Stimulated activated naive CD4-positive, alpha-beta T cell (primary cell): Measurements from ENCODE around the gene GLT1D1.
A peak's percentile ranks its signal among the peaks of the same experiment; 100 is the strongest.

ENCODE experiments used
- DNase-seq, 6 experiments: peaks; one replicate each; lab custom pipeline; 2025; lab: John Stamatoyannopoulos, UW

GLT1D1 gene

DNA sequence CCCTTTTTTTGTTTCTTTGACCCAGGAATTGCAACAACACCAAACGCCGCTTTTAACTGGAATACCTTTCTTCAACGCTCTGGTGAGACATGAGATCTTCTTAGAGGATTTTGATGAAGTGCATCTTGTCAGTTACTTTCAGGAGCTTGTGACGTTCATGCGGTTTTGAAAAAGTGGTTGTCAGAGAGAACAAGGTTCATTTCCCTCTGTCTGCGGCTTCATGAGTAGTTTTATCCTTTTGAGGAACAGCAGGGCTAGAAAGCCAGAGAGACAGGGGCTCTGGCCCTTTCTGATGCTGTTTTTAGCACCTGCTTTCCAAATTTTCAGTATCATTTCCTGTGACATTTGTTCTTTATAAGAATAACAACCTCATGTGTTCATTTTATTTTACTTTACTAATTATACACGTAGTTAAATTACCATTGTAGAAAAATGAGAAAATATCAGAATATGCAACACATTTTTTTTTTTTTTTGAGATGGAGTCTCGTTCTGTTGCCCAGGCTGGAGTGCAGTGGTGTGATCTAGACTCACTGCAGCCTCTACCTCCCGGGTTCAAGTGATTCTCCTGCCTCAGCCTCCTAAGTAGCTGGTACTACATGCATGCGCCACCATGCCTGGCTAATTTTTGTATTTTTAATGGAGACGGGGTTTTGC lies 61.8 kb downstream of the GLT1D1 start:
- DNase-seq = peak in 3 of 6 experiments; percentile 23 to 45 (median 41)

DNA sequence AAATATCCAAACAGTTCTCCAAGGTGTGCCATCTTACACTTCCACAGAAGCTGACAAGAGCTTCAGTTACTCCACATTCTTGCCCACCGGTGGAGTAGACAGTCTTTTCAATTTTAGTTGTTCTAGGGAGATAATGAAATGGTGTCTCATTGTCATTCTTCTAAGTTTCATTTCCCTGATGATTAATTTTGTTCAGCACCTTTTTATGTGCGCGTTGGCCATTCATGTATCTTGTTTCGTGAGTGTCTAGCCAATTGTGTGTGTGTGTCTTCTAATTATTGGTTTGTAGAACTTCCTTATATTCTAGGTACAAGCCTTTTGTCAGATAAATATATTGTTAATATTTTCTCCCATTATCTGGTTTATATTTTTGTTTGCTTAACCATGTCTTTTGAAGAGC lies 63.1 kb downstream of the GLT1D1 start:
- no peak for DNase-seq

DNA sequence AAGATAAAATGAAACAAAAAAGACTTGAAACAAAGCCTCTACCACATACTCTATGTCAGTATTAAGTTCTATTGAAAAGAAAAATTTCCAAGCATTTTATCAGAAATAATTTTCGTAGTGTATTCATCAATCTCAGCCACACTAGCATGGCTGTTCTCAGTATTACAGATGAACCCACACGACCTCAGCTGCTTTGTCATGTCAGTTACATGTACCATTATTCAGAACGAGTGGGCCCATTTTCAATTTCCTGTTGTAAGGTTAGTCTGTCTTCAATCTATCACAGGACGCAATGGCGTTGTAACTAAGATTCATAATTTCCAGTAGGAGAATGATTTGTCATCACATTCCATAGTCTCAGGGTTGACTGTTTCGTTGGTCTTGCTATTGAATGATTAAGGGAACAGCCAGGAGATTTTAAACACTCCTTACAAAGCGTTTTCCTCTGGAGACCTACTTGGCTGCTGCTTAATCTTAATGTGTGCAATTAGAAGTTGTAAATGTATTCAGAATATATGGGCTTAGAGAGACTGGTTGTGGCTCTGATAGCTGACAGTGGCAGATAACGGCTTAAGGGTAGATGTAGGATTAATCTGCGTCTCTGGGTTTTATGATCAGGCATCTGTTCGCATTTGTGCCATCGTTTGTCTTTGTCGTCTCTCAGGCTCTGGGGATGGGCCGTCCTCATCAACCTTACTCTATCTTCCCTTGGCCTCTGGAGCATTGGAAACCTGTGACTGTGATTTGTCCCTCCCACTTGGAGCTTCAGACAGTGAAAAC lies 65.4 kb downstream of the GLT1D1 start:
- DNase-seq = no peak

DNA sequence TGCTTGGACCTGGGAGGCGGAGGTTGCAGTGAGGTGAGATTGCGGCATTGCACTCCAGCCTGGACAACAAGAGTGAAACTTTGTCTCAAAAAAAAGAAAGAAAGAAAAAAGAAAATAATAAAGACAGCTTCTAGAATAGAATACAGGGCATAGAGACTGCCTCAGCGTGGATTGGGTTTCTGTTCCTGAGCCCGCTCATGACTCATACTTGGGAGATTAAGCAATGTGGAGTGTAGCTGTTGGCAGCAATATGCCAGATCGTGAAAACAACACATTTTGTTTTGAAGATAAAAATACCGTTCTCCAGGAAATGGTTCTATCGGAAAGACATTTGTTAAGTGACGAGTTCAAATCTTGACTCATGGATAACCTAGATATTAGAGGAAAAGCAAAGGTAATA lies 67.2 kb downstream of the GLT1D1 start:
- no peak for DNase-seq

DNA sequence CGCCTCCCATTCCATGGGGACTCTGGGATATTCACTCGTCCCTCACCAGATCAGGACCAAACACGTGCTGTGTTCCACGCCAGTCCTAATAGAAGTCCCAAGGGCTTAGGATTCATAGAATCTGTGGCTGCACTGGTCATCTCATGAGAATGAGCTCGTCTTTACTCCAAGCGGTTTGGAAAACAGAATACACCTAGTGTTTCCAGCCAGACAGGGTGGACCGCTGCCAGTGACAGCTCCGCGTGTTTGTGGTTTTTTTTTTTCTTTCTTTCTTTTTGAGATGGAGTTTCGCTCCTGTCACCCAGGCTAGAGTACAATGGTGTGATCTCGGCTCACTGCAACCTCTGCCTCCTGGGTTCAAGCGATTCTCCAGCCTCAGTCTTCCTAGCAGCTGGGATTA lies 75.1 kb downstream of the GLT1D1 start:
- DNase-seq = no peak

DNA sequence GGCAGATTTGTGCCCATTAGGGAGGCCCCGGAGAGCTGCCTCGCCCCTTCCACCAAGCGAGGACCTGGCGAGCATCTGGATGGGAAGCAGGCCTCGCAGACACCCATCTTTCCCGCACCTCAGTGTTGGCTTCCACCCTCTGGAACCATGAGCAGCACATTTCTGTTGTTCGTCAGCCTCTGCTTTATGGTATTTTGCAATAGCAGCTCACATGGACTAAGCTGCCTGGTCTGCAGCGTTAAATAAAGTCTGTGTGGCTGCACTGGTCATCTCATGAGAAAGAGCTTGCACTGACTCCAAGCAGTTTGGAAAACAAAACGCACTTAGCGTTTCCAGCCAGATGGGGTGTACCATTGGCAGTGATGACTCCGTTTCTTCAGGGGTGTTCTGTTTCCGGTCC lies 75.8 kb downstream of the GLT1D1 start:
- DNase-seq = no peak

DNA sequence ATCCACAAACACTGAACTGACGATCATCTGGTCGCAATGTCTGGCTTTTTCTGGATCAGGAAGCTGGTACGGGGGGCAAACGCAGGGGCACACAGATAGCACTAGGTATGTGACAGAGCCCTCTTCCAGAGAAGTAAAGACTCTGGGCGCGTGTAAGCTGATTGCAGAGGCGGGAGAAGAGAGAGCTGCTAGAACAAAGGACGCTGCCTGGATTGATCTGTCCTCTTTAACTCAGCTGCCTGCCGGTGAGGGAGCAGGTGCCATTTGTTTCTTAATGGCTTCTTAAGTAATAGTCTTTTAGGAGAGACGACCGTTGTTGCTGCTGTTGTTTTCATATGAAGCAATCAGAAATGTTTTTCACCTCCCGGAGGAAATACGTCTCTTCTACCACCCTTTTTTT lies 77.3 kb downstream of the GLT1D1 start:
- no peak for DNase-seq

DNA sequence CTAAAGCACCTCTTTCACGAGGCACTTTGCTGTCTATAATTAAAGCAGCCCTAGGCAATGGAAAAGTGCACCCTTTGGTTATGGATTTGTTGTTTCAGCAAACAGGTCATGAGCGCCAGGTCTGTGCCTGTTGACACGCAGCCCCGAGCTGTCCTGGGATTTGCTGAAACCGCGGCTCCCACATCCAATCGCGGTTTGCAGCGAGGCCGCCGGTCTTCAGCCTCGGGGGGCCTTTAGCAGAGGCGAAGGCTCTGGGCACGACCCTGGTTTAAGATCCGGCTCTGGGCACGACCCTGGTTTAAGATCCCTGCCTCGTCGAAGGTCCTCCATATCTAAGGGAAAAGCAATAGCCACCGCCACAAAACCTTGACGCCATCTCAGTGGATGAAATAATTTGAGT lies 79.2 kb downstream of the GLT1D1 start:
- DNase-seq = no peak

DNA sequence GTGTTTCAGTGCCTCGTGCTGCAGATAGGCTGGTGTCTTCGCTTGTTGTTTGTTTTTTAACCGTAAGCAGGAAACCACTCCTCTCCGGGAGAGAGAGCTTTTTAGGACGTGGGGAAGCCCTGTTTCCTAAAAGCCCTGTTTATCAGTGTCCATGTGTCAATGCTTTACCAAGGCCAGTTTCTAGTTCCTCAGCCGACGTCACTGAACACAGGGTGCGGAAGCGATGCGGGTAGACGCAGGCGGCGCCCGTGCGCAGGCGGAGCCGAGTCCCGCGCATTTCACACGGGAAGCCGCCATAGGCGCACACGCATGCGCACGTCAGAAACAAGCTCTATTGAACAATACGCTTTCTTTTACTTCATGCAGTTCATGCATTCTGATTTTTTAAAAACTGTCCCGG lies 79.8 kb downstream of the GLT1D1 start:
- DNase-seq = peak in 1 of 6 experiments; percentile 20

DNA sequence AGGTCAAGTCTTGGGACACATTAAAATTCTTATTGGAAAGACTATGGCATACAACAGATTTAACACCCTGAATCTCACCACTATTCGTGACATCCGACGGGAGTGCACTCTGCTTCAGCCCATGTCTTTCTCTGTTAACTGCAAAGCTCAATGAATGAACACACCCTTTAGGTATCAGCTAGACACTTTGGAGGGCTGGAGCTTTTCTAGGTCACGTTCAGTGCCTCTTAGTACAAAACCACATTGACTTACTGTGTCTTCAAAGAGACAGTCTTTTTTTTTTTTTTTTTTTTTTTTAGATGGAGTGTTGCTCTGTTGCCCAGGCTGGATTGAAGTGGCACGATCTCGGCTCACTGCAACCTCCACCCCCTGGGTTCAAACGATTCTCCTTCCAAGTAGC lies 80.6 kb downstream of the GLT1D1 start:
- DNase-seq = no peak

DNA sequence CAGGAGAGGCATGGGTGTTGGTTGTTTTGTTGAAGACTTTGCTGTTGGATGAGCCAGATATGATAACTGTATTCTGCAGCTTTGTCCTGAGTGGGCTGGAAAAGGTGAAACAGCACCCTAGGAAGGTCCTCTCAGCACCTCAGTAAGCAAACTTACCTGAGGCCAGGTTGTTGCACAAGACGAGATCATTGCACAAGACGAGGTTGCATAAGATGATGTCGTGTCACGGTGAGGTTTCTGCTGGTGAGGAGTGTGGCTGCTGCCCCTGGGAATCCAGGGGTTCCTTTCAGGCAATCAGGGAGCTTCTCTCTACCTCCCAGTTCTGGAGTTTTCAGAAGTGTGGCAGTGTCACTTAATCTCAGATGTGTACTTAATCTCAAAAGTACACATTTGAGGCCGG lies 85.6 kb downstream of the GLT1D1 start:
- DNase-seq = no peak

DNA sequence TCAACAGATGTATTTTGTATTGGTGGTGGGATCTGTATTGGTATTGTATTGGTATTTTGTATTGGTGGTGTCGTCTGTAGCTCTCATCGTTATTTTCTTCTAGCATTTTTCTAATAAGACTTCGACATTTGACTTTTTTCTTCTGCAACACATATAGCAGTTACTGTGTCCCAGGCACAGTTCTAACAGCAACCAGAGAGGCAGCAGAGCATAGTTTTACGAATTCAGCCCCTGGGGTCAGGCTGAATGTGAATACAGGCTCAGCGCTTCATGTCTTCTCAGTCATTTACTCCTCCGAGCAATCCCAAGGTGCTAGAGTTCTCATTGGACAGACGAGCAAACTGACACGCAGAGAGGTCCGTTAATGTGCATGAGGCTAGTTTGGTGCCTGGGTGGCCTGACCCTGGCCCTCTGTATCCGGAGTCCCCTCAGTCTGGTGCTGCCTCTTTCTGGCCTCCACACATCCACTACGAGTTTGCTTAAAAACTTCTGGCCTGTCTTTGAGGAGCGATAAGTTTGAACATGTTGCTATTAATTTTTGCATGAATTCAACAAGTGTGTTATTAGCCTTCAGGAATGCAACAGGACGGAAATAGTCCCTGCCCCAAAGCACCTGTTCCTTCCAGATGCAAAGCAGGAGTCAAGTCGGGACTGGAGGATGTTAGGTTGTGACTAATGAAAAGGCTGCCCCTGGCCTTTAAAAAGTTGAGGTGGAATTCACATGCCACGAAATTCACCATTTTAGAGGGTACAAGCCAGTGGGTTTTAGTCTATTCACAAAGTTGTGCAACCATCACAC lies 87.0 kb downstream of the GLT1D1 start:
- no peak for DNase-seq

DNA sequence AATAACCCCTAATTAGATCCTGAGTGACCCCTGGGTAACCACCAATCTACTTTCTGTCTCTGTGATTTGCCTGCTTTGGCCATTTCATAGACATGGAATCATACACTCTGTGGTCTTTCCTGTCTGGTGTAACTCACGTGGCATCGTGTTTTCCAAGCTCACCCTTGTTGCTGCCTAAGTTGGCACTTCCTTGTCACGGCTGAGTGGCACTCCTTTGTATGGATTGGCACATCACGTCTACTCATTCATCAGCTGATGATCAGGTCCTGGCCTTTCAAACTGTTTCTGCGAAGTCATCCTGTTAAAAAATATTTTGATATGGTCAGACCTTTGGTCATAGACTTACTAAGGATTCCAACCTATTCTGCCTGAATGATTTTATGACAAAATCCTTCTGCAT lies 87.7 kb downstream of the GLT1D1 start:
- no peak for DNase-seq

DNA sequence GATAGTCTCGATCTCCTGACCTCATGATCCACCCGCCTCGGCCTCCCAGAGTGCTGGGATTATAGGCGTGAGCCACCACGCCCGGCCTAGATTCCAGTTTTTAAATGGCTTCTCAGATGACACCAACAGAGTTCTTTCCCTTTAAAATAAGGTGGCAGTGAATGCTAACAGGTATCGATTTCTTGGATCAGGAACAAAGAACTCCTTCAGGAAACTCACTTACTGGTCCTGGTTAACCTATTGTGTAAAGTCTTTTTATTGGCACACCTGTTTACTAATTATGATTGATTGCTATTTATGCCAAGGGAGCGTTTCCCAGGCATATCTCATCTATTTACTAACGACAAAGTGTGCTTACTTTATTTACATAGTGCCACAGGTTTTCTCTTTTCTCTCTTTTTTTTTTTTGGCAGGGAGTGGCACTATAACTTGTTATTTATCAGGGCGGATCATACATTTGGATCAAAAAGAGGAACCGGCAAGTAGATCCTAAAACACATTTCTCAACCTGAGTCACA lies 89.7 kb downstream of the GLT1D1 start:
- no peak for DNase-seq

DNA sequence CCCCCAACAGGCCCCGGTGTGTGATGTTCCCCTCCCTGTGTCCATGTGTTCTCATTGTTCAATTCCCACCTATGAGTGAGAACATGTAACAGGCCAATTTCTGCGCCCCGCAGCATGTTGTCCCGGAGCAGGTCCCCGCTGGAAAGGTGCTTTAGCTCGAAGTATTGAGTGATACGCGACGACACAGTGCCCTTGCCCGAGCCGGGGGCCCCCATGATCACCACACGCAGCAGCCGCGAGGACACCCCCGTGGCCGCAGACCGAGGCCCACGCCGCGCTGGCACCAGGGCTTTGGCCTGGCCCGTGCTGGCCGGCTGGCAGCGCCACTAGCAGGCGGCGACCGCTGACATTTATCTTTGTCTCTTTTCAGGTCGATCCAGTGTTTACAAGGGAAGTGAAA lies 91.7 kb downstream of the GLT1D1 start:
- DNase-seq = no peak

DNA sequence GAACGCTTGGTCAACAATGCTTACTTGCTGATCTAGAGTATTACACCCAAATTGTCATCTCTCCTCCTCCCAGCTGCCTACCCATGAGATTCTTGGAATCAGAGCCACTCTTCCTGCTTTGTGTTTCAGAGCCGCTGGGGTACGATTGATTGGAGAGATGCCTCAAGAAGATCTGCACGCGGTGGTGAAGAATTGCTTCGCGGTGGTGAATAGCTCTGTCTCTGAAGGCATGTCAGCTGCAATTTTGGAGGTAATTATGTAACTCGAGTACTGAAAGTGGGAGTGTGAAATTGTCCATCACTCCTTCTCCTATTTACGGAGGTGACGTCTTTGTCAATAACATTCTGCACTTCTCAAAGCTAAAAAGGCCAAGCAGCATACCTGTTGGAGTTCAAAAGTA lies 93.9 kb downstream of the GLT1D1 start:
- DNase-seq = no peak

DNA sequence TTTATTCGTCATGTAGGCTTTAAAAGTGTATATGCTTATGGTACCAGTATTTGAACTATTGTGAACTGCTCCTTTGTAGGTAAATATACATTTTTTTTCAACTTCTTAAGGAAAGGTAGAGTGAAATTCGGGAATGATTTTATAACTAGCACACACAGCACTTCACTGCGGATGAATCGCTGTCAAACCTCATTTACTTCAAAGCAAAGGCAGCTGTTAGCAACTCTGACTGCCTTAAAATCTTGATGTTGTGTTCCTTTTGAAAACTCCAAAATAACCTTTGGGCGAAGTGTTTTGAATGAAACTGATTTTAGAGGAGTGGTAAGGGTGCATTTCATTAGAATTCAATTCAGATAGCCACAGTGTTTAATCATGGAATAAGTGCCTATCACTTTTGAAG lies 95.8 kb downstream of the GLT1D1 start:
- DNase-seq = no peak

DNA sequence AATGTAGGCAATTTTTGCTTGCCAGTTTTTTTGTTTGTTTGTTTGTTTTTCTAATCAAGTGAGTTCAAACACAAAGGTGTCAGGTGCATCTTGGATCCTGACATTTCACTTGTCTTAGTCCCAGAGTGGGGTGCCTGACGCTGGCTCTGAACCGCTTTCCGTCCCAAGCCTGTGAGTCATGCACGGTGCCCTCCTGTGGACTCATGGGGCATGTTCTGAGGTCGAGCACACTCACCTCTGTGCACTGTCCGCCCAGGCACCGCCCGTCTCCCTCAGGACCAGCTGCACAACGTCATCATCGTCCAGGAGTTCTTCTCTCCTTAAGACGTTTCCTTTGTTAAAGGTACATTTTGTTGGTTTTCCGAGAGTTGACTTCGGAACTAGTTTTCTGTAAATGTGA lies 98.2 kb downstream of the GLT1D1 start:
- DNase-seq = no peak

DNA sequence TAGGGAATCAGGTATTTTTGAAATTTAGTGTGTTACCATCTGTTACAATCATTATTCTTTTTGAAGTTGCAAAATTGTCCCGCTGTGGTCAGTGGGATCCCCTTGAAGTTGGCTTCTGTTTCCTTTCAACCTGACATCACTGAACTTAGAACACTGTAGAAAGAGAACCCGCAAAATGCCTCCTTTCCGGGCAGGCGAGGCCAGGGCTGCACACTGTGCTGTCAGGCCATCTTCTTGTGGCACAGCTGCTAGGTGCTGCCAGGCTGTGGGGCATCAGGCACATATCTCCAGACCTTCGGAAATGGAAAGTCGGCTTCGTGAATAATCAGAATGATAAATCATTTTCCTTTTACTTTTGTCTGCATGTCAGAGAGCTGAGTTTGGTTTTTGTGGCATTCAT lies 103.5 kb downstream of the GLT1D1 start:
- no peak for DNase-seq

DNA sequence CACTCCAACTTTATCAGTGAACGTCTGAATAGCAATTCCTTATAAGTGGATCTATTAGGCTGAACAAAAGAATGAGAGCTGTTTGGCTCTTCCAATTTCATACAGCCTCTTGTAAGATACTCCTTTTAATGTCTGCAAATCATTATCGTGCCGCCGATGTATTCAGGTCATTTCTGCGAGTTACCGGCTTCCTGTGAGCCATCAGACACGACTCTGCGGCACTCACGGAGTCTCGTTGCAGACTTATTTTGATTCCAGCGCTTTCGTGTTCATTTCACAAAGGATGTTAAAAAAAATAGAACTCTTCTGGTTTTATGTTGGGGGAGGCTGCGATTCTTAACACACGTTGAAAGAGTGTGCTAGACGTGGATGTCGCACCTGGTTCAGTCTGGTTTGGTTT lies 106.6 kb downstream of the GLT1D1 start:
- no peak for DNase-seq

DNA sequence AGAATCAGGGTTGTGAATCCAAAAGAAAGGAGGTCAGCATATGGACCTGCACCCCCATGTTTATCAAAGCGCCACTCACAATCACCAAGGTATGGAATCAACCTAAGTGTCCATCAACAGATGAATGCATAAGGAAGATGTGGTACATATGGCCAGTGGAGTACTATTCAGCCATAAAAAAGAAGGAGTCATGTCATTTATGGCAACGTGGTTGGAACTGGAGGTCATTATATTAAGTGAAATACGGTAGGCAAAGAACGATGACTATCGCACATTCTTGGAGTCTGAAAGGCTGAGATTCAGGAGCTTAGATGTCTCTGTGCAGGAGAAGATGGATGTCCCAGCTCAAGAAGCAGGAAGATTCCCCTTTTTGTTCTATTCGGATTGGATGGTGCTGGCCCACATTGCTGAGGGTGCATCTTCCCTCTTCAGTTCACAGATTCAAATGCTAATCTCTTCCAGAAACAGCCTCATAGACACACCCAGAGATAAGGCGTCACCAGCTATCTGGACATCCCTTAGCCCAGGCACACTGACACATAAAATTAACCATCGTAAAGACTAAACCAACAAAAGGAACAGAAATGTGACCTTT lies 108.1 kb downstream of the GLT1D1 start:
- DNase-seq = no peak

DNA sequence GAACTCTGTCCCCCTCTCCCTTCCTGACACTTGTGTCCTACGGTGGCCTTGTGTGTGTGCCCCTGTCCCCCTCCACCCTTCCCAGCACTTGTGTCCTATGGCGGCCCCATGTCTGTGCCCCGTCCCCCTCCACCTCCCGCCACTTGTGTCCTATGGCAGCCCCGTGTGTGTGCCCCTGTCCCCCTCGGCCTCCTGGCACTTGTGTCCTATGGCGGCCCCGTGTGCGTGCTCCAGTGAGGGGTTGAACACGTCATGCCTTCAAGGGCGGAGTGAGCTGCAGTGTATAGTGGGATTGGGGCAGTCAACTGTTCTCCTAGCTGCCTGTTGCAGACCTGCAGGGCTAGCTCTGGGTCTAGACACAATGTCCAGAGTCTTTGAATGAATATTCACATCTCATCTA lies 108.7 kb downstream of the GLT1D1 start:
- DNase-seq = no peak
